K562 (cell line): ENCODE results near the gene MED28. TPM values are rescaled to one million over a fixed set of nuclear protein-coding genes. Genes with fewer than 3 reads are reported as not detected.

Source experiments
- CREB1 ChIP-seq, 2 experiments: sonication (generic) in 1 of 2; formaldehyde crosslinking in 1 of 2; IDR thresholded peaks; 2 replicates each; pipeline versions ENCODE4 v1.6.1 to v1.8.0; 2012 to 2022; ENCODE audit warnings: inconsistent platforms in 1 of 2, mild to moderate bottlenecking in 1 of 2, missing genetic modification reagents in 1 of 2, moderate library complexity in 1 of 2
- ETV6 ChIP-seq, 3 experiments: fragments of 150-350 bp in 1 of 3; sonication (generic) in 1 of 3; formaldehyde crosslinking in 1 of 3; IDR thresholded peaks; 2 replicates each; pipeline versions ENCODE4 v1.6.1 to v1.8.0; 2014 to 2022; ENCODE audit warnings: borderline replicate concordance in 2 of 3, low read depth in 2 of 3, antibody characterized with exemption in 1 of 3, low read length in 1 of 3, mild to moderate bottlenecking in 1 of 3, missing genetic modification reagents in 1 of 3
- FOXO4 ChIP-seq: fragments of 450-650 bp; formaldehyde crosslinking; IDR thresholded peaks from 2 replicates; pipeline ENCODE4 v1.4.0; 2020; ENCODE audit warnings: mild to moderate bottlenecking, moderate library complexity
- GABPB1 ChIP-seq: sonication (generic); formaldehyde crosslinking; IDR thresholded peaks from 2 replicates; pipeline ENCODE4 v1.8.0; 2022; ENCODE audit warnings: mild to moderate bottlenecking, missing genetic modification reagents
- GABPB2 ChIP-seq: fragments of 250-450 bp; sonication (Bioruptor Pico); conservative IDR thresholded peaks from 2 replicates; pipeline ENCODE4 v1.5.1; 2021; ENCODE audit warnings: mild to moderate bottlenecking
- HNRNPK ChIP-seq: fragments of 200-400 bp; formaldehyde crosslinking; IDR thresholded peaks from one replicate; pipeline ENCODE4 v1.6.1; 2018; ENCODE audit warnings: mild to moderate bottlenecking, low read depth, low read length; ENCODE audit not compliant: poor library complexity, severe bottlenecking
- JUNB ChIP-seq: fragments of 450-650 bp; formaldehyde crosslinking; conservative IDR thresholded peaks from 2 replicates; pipeline ENCODE4 v1.4.0; 2020; ENCODE audit warnings: mild to moderate bottlenecking
- KDM5B ChIP-seq: fragments of 200-600 bp; sonication (generic); IDR thresholded peaks from 2 replicates; pipeline ENCODE4 v1.6.1; 2012; ENCODE audit warnings: low read depth, mild to moderate bottlenecking, moderate library complexity, low read length, control low read depth, inconsistent platforms; ENCODE audit not compliant: insufficient replicate concordance
- MAFK ChIP-seq: IDR thresholded peaks from 2 replicates; pipeline ENCODE4 v1.6.1; 2011; ENCODE audit warnings: low read length, improper control_type of control experiment
- MEF2A ChIP-seq: IDR thresholded peaks from 2 replicates; pipeline ENCODE4 v1.6.1; 2011; ENCODE audit warnings: low read depth, mild to moderate bottlenecking, low read length, moderate library complexity; ENCODE audit not compliant: control insufficient read depth
- NFIC ChIP-seq: fragments of 450-650 bp; IDR thresholded peaks from 2 replicates; pipeline ENCODE4 v1.6.1; 2017; ENCODE audit warnings: mild to moderate bottlenecking, inconsistent platforms
- NONO ChIP-seq, 2 experiments: fragments of 200-400 bp in 1 of 2; fragments of 450-650 bp in 1 of 2; formaldehyde crosslinking in 1 of 2; IDR thresholded peaks; 2 replicates each; pipeline ENCODE4 v1.6.1; 2017; ENCODE audit warnings: low read depth in 2 of 2, mild to moderate bottlenecking in 2 of 2, moderate library complexity in 2 of 2, low read length in 1 of 2
- PREB ChIP-seq: sonication (generic); formaldehyde crosslinking; IDR thresholded peaks from 2 replicates; pipeline ENCODE4 v1.8.1; 2023; ENCODE audit warnings: mild to moderate bottlenecking, missing genetic modification reagents
- PYGO2 ChIP-seq: fragments of 450-650 bp; IDR thresholded peaks from 2 replicates; pipeline ENCODE4 v1.6.1; 2016; ENCODE audit warnings: mild to moderate bottlenecking, missing genetic modification characterization, moderate library complexity, missing compliant biosample characterization
- RBM34 ChIP-seq: fragments of 200-400 bp; formaldehyde crosslinking; IDR thresholded peaks from 2 replicates; pipeline ENCODE4 v1.6.1; 2018; ENCODE audit warnings: low read length, borderline replicate concordance; ENCODE audit not compliant: insufficient read depth
- RNF2 ChIP-seq: sonication (generic); IDR thresholded peaks from 2 replicates; pipeline ENCODE4 v1.6.1; 2016
- SP1 ChIP-seq: sonication (generic); formaldehyde crosslinking; IDR thresholded peaks from 2 replicates; pipeline ENCODE4 v1.8.1; 2022; ENCODE audit warnings: mild to moderate bottlenecking, missing genetic modification reagents
- SRSF3 ChIP-seq: fragments of 200-400 bp; formaldehyde crosslinking; IDR thresholded peaks from 2 replicates; pipeline ENCODE4 v1.6.1; 2016; ENCODE audit warnings: mild to moderate bottlenecking, low read length, moderate library complexity; ENCODE audit not compliant: insufficient read depth
- ZBTB1 ChIP-seq: sonication (generic); formaldehyde crosslinking; IDR thresholded peaks from 2 replicates; pipeline ENCODE4 v1.8.1; 2023; ENCODE audit warnings: missing genetic modification reagents, low read depth, mild to moderate bottlenecking, borderline replicate concordance
- ZC3H8 ChIP-seq: fragments of 450-650 bp; IDR thresholded peaks from 2 replicates; pipeline ENCODE4 v1.6.1; 2017
- ZNF121 ChIP-seq: sonication (generic); formaldehyde crosslinking; conservative IDR thresholded peaks from 2 replicates; pipeline ENCODE4 v1.8.0; 2022; ENCODE audit warnings: missing genetic modification reagents
- ZNF134 ChIP-seq: fragments of 250-450 bp; sonication (Bioruptor Pico); conservative IDR thresholded peaks from 2 replicates; pipeline ENCODE4 v1.4.0; 2020
- ZNF239 ChIP-seq: fragments of 250-450 bp; sonication (Bioruptor Pico); IDR thresholded peaks from 2 replicates; pipeline ENCODE4 v1.4.0; 2020; ENCODE audit warnings: mild to moderate bottlenecking
- ZNF436 ChIP-seq: fragments of 250-450, 450-650 bp; sonication (Bioruptor Pico); formaldehyde crosslinking; IDR thresholded peaks from 2 replicates; pipeline ENCODE4 v1.7.0; 2020; ENCODE audit warnings: mild to moderate bottlenecking
- ZZZ3 ChIP-seq: fragments of 450-650 bp; IDR thresholded peaks from 2 replicates; pipeline ENCODE4 v1.6.1; 2016; ENCODE audit warnings: antibody characterized with exemption, mild to moderate bottlenecking, moderate library complexity
- polyA plus RNA-seq, 8 experiments: library from polyadenylated mRNA; depleted of rRNA in 4 of 8; stranded (reverse) in 5 of 8; unstranded in 3 of 8; fragments of >200 nt; fragmentation: Nextera tagmentation in 2 of 8; fragmentation: Illumina TruSeq in 1 of 8; extraction: Ambion mirVana in 2 of 8; extraction: Trizol in 1 of 8; gene quantifications; 2 replicates each; pipeline versions ENCODE4 v1.2.1 to v1.2.3, GENCODE V29; 2011 to 2014; ENCODE audit warnings: inconsistent platforms in 1 of 8, missing spikeins in 1 of 8
- total RNA-seq, 7 experiments: library from RNA; depleted of rRNA in 6 of 7; stranded (reverse); fragments of >200 nt in 6 of 7; fragmentation: Illumina TruSeq in 2 of 7; extraction: Trizol in 2 of 7; gene quantifications; 2 replicates each; pipeline versions ENCODE4 v1.2.1 to v1.2.3, GENCODE V29; 2011 to 2021; ENCODE audit warnings: low replicate concordance in 1 of 7
- TF ChIP-seq, protein P1 (sequence below): fragments of 250-450 bp; sonication (Bioruptor Pico); IDR thresholded peaks from 2 replicates; pipeline ENCODE4 v1.8.0; 2021; ENCODE audit warnings: borderline replicate concordance, mild to moderate bottlenecking, moderate library complexity; ENCODE audit not compliant: poor library complexity, severe bottlenecking

Gene MED28
- total and polyA plus RNA-seq, 9 of the 15 experiments (the other 6 are each of a cell fraction or from before 2014, with no cell fraction given): 15.5 to 93.8 (median 50.5) TPM

- TF ChIP-seq FOXO4 (no peak), SRSF3 (no peak), ZNF436 (CRISPR knock-in tag) (no peak), ZNF121 (CRISPR knock-in tag) (no peak), ZZZ3 (no peak), RBM34 (no peak), JUNB (CRISPR knock-in tag) (peak; percentile 74), HNRNPK (peak; percentile 21), ZNF239 (CRISPR knock-in tag) (no peak), MAFK (no peak), PREB (no peak), ZC3H8 (no peak), PYGO2 (tag) (no peak), RNF2 (peak; percentile 70; the same call in 1 of the 2 replicates), ETV6 (IDR thresholded peaks at IDR 0.05; ENCODE audit: borderline replicate concordance in 1 of 2, low read depth in 2 of 2, low read length in 1 of 2) (no peak), ETV6 (CRISPR knock-in tag; IDR thresholded peaks at IDR 0.05; ENCODE audit: borderline replicate concordance) (no peak), ZBTB1 (CRISPR knock-in tag) (no peak; the same call in 1 of the 2 replicates), GABPB1 (CRISPR knock-in tag) (peak; percentile 85), KDM5B (peak; percentile 89), NFIC (no peak), CREB1 (IDR thresholded peaks at IDR 0.05) (peak; percentile 78), CREB1 (CRISPR knock-in tag; IDR thresholded peaks at IDR 0.05) (peak; percentile 93), NONO (IDR thresholded peaks at IDR 0.05; ENCODE audit: low read depth in 2 of 2, low read length in 1 of 2) (no peak; a peak in 1 of 4 replicates), ZNF134 (CRISPR knock-in tag) (no peak), SP1 (CRISPR knock-in tag) (peak; percentile 94), MEF2A (no peak), GABPB2 (CRISPR knock-in tag) (no peak)
- TF ChIP-seq, protein P1, sequence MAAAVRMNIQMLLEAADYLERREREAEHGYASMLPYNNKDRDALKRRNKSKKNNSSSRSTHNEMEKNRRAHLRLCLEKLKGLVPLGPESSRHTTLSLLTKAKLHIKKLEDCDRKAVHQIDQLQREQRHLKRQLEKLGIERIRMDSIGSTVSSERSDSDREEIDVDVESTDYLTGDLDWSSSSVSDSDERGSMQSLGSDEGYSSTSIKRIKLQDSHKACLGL (CRISPR knock-in tag): peak; percentile 71
These were observed 37.3 kb upstream of the MED28 start, which contains the start of gene LAP3 (continued) for GRCh38 chr4:17576932-17577664.
